ENCODE results near the gene FBXO11.

- TF ChIP-seq CTCF (IDR thresholded peaks at IDR 0.05) (no peak), POLR2A (IDR thresholded peaks at IDR 0.05) (no peak), POLR2AphosphoS5 (IDR thresholded peaks at IDR 0.05; ENCODE audit: insufficient read depth in 1 of 2, low read depth in 1 of 2) (no peak)
Observed at GRCh38 chr2:47888581-47889280, 17.6 kb downstream of the FBXO11 start.
